IPS-15b (cell line): ENCODE results near the gene DEPDC7.
A peak's percentile ranks its signal among the peaks of the same experiment; 100 is the strongest.
"Not testable (repeated sequence)": the region's sequence is repeated elsewhere in the genome, so short reads cannot be mapped to it uniquely, and the experiment has no call there.

Experiments used
- H3K27me3 ChIP-seq: one replicate; pipeline ENCODE4 v1.6.1; 2013; ENCODE audit warnings: low read length; ENCODE audit not compliant: control insufficient read depth, insufficient read depth
- H3K36me3 ChIP-seq: one replicate; pipeline ENCODE4 v1.6.1; 2013; ENCODE audit warnings: low read length; ENCODE audit not compliant: control insufficient read depth, insufficient read depth
- H3K4me1 ChIP-seq: one replicate; pipeline ENCODE4 v1.6.1; 2013; ENCODE audit warnings: mild to moderate bottlenecking, low read length; ENCODE audit not compliant: control insufficient read depth, insufficient read depth
- H3K4me3 ChIP-seq: one replicate; pipeline ENCODE4 v1.5.1; 2013; ENCODE audit warnings: low read depth, low read length
- H3K9ac ChIP-seq: one replicate; pipeline ENCODE4 v1.6.1; 2013; ENCODE audit warnings: low read depth, mild to moderate bottlenecking, low read length
- H3K9me3 ChIP-seq: one replicate; pipeline ENCODE4 v1.6.1; 2013; ENCODE audit warnings: mild to moderate bottlenecking, low read length; ENCODE audit not compliant: control insufficient read depth, insufficient read depth

The DEPDC7 gene

DNA sequence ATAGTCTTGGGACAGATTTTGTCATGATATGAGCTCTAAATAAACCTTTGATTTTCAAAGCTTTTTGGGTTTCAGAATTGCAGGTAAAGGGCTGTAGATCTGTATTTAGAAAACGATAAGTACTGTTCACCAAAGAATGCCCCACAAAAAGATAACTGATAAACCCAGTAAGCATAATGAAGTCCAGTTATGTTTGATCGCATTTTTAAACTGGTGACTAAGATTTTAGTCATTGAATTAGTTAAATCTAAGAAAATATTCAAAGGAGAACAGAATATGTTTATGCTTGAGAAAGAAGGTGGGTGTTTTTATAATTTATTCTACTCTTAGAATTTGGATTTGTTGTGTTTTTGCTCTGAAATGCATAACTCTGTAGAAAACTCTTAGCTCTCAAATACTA lies 11.6 kb downstream of the DEPDC7 start:
- no peaks in the 10 kb centered on the region for H3K27me3 ChIP-seq
- H3K9me3 ChIP-seq, result no peaks in the 10 kb centered on the region
- H3K9ac ChIP-seq, result no peak overlapping the region
- H3K4me3 ChIP-seq, result no peak overlapping the region
- no peaks in the 10 kb centered on the region for H3K36me3 ChIP-seq
- H3K4me1 ChIP-seq, result no peaks in the 10 kb centered on the region

DNA sequence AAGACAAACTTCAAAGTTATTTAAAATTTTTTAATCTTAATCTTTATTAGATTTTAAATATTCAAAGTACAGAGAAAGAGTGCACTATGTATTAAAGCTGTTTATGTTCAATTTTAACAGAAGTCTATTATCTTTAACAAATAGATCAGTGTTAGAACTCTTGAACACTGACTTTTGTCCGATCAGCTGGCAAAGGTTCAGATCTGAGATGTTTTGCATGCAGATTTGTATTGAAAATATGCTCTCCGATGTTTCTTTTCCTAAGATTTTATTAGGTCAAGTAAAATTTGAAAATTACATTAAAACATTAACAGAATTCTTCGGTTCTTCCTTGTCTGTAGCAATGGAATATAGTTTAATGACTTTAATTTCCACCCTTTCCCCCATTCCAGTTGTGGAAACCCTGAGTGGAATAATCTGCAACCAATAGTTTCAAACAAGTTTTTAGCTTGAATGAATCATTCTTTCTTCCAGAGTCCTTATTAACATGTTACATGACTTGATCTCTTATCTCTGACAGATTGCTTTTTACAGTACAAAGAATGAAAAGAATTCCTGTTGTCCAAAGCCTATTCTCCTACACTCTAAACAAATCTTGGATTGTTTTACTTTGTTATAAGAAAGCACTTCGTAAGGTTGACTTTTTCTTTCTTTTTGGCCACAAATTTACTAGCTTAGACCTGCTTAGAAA lies 12.3 kb downstream of the DEPDC7 start:
- Histone ChIP-seq H3K27me3 (no peaks in the 10 kb centered on the region), H3K9me3 (no peaks in the 10 kb centered on the region), H3K4me1 (no peaks in the 10 kb centered on the region), H3K9ac (no peak overlapping the region), H3K4me3 (no peak overlapping the region), H3K36me3 (no peaks in the 10 kb centered on the region)

DNA sequence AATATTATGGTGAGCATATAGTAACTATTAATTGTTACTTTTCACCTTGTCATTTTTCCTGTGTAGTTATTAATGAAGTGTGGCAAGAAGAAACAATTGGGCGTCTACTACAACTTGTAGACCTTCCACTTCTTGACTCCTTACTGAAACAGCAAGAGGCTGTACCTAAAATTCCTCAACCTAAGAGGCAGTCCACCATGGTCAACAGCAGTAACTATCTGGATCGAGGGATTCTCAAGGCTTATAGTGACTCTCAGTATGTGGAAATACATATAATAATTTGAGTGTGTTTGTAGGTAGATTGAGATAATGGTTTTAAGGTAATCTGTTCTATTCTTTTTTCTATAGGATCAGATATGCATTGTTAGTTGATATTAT lies 12.8 kb downstream of the DEPDC7 start:
- H3K9me3 ChIP-seq, result no peaks in the 10 kb centered on the region
- no peaks in the 10 kb centered on the region for H3K36me3 ChIP-seq
- H3K27me3 ChIP-seq, result no peaks in the 10 kb centered on the region
- no peaks in the 10 kb centered on the region for H3K4me1 ChIP-seq
- no peak overlapping the region for H3K9ac ChIP-seq
- H3K4me3 ChIP-seq, result no peak overlapping the region

DNA sequence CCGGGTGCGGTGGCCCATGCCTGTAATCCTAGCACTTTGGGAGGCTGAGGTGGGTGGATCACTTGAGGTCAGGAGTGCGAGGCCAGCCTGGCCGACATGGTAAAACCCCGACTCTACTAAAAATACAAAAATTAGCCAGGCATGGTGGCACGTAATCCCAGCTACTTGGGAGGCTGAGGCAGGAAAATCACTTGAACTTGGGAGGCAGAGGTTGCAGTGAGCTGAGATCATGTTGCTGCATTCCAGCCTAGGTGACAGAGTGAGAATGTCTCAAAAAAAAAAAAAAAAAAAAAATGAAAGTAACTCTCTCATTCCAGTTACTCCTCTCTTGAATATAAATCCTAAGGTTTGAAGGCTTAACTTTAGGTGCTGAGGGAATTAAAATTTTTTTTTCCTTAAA lies 13.5 kb downstream of the DEPDC7 start:
- not testable (repeated sequence) for H3K27me3 ChIP-seq

DNA sequence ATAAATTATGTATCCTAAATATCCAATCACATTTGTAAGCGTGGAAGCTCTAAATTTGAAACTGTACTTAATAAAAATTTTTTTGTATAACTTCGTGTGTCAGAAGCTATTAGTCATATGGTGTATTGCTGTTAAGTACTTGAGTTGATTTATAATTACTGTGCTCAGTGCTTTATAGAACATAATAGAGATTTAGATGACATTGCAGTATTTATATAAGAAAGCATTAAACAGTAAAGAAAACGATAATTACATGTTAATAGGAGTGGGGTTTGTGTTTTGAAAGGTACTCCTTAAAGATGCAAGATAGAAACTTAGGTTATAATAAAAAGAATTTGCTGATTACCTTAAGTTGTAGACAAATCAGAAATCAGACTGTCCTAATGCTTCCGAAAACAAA lies 17.8 kb downstream of the DEPDC7 start:
- Histone ChIP-seq H3K36me3 (no peaks in the 10 kb centered on the region), H3K9ac (no peak overlapping the region), H3K4me1 (no peaks in the 10 kb centered on the region), H3K4me3 (no peak overlapping the region), H3K9me3 (no peaks in the 10 kb centered on the region), H3K27me3 (no peaks in the 10 kb centered on the region)

More for the DNA sequence above, 13.5 kb downstream of the DEPDC7 start:
- not testable (repeated sequence) for H3K9ac ChIP-seq, H3K4me1 ChIP-seq, H3K9me3 ChIP-seq, H3K36me3 ChIP-seq, H3K4me3 ChIP-seq

DNA sequence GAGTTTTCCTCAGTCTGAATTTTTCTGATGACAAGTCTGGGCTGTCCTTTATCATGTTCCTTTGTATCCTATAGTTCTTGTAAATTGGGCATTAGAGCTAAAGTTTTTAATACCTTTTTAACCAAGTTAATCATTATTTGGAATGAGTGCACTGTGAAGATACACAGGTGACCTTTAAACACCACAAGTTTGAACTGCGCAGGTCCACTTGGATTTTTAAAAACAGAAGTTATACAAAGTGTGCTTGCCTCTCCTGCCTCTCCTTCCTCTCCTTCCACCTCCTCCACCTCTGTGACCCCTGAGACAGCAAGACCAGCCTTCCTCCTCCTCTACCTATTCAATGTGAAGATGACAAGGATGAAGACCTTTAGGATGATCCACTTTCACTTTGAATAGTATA lies 19.3 kb downstream of the DEPDC7 start:
- Histone ChIP-seq H3K4me3 (no peak overlapping the region), H3K36me3 (no peaks in the 10 kb centered on the region), H3K9me3 (no peaks in the 10 kb centered on the region), H3K27me3 (no peaks in the 10 kb centered on the region), H3K9ac (no peak overlapping the region), H3K4me1 (no peaks in the 10 kb centered on the region)

DNA sequence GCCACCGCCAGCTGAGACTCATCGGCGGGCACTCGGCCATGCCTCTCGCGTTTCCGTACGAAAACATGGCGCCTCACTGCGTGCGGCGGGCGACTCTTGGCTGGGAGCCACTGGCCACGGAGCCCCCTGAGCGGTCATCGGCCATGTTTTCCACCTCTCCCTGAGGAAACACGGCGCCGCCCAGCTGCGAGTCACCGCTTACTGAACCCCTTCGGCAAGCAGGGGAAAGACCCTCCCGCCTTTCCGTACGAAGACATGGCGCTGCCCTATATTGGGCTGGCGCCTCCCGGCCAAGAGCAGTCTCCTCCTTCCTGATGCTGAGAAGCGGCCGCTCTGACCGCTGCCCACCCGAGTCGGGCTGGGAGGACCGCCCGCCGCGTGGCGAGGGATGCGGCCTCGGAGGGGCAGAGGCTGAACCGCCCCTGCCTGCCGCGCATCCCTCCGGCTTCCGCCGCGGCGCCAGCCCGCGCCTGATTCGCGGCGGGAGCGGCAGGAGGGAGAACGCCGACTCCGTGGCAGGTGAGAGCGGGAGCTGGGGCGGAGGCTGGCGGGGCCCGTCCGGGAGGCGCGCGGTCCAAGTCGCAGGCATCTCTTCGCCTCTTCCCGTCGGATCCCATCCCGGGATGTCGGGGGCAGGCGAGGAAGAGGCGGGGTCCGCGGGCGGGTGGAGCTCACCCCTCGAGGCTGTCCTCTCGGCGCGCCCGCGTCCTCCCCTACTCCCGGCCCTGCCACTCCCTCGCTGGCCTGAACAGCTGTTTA lies 23.8 kb downstream of the DEPDC7 start, which contains the start of gene TCP11L1:
TCP11L1 (plus strand) TSS at position 299 of the 759 bp plus-strand sequence. CDS start 4,202 bp downstream, outside the sequence.
- Histone ChIP-seq H3K4me1 (peaks cover 8% of the 10 kb centered on the region), H3K9me3 (no peaks in the 10 kb centered on the region), H3K27me3 (no peaks in the 10 kb centered on the region), H3K36me3 (no peaks in the 10 kb centered on the region), H3K9ac (peak within 1 kb of the TSS; percentile 97), H3K4me3 (peak within 1 kb of the TSS; percentile 88)

DNA sequence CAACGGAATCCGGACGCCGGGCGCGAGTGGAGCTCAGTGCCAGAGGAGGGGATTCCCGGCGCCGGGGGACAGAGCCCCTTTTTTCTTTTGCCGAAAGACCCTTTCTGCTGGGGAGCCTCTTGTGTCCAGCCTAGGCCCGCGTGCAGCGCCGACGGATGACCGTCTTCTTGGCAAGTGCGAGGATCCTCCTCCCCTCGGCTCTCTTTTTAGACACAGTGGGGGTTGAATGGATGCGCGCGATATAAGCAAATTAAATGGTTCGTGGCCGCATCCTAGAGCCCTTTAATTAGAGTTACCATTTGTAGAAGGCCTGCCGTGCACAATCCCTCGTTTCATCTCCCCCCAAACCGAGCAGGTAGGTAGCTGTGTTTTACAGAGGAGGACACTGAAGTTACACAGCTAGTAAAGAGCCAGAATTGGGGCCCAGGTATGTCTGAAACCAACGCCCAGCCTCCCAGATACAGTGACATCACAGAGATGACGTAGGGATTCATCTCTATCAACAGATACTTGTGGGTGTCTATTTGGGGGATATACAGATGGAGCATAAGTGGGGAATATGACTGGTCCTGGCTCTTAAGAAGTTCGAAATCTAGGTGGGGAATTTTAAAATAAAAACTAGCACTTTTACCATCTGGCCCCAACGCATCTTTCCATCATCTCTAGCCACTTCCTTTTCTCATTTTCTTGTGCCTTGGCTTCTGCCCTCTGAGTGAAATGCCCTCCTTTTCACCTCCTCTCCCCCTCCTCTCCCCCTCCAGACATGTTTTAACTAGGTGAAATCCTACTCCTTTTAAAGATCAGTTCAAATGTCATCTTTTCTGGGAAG lies 24.6 kb downstream of the DEPDC7 start:
- peak overlapping the region; percentile 88 for H3K4me3 ChIP-seq
- peak overlapping the region; percentile 97 for H3K9ac ChIP-seq
- no peaks in the 10 kb centered on the region for H3K27me3 ChIP-seq
- peaks cover 8% of the 10 kb centered on the region for H3K4me1 ChIP-seq
- H3K36me3 ChIP-seq, result no peaks in the 10 kb centered on the region
- H3K9me3 ChIP-seq, result no peaks in the 10 kb centered on the region

DNA sequence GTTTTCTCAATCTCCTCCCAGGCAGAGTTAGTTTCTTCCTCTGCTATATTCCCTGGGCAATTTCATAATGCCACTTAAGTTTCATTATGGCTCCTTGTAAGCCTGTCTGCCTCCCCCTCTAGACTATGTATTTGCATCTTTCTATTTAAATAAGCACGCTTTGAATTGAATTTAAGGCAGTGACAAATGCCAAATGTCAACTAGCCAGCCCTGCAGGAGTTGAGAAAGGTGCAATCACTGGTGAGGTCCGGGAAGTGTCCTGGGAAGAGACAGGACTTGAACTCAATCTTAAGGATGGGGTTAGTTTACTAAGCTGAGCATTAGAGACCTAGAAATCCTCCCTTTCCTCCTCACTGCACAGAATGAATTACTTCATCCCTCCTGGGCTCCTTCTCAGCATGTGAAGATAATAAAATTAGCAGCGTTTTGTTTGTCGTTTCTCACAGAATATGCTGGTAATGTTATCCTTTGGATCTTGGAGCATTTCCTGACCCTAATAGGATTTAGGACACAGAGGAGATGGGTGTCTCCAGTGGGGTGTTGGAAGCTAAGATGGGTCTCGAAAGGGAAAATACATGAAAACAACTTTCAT lies 25.3 kb downstream of the DEPDC7 start:
- Histone ChIP-seq H3K27me3 (no peaks in the 10 kb centered on the region), H3K4me3 (peak overlapping the region; percentile 88), H3K9ac (no peak overlapping the region), H3K9me3 (no peaks in the 10 kb centered on the region), H3K4me1 (peaks cover 8% of the 10 kb centered on the region), H3K36me3 (peaks cover 2% of the 10 kb centered on the region)

DNA sequence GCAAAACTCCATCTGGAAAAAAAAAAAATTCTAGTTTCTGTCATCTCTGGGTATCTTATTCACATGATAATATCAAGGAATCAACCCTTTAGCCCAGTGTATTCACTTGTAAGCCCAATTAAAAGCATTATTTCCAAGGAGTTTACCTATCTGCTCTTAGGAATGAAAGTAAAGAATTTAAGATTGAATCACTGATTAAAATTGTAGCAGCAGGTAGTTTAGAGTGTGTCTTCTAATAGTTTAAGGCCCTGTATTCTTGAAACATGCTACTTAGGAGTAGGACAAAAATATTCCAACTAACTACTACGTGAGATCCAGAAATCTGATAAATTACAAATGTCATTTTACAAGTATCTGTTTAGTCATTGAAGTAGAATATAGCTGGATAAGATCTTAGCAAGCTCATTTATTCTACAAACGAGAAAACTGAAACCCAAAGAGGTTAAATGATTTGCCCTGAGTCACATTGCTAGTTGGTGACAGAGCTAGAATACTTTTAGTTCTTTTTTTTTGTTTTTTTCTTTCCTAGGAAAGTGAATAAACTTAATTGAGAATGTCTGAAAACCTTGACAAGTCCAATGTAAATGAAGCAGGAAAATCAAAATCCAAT lies 27.6 kb downstream of the DEPDC7 start:
- peaks cover 8% of the 10 kb centered on the region for H3K4me1 ChIP-seq
- H3K4me3 ChIP-seq, result no peak overlapping the region
- H3K9me3 ChIP-seq, result no peaks in the 10 kb centered on the region
- no peak overlapping the region for H3K9ac ChIP-seq
- H3K36me3 ChIP-seq, result peaks cover 3% of the 10 kb centered on the region
- H3K27me3 ChIP-seq, result no peaks in the 10 kb centered on the region

DNA sequence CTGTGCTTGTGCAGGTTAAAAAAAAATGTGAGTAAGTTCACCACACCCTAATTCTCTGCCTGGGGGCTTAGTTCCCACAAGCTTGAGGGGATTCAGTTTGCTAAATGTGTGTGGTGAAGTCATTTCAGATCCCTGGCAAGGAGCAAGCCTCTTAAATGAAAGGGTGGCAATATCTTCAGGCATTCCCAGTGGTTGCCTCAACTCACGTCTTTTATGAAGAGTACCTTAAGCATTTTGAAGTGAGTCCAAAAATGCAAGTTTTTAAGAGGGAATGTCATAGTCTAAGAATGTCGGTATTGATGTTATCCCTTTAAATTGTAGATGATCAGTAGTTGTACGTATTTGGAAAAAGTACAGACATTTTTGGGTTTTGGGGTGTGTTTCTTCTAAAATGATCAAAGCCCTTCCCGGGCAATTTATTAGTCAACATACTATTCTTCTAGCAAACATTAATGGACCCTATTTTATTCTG lies 28.6 kb downstream of the DEPDC7 start:
- no peaks in the 10 kb centered on the region for H3K27me3 ChIP-seq
- H3K9me3 ChIP-seq, result no peaks in the 10 kb centered on the region
- H3K4me1 ChIP-seq, result peaks cover 8% of the 10 kb centered on the region
- H3K9ac ChIP-seq, result no peak overlapping the region
- H3K4me3 ChIP-seq, result no peak overlapping the region
- peaks cover 3% of the 10 kb centered on the region for H3K36me3 ChIP-seq
